ENCODE data around the gene C4orf50.

The C4orf50 gene

DNA sequence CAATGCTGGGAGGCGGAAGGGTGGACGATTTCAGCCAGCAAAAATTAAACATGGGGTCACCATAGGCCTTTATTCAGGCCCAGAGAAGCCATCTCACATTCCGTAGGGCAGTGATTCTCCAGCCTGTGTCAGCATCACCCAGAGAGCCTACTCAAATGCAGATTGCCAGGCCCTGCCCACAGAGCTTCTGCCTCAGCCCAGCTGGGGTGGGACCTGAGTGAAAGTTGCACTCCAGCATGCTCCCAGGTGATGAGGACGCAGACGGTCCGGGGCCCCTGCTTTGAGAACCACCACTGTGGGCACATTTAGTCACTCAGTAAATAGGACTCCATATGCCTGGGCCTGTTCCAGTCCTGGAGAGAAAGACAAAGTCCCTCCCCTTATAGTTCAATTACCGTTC lies 12.4 kb upstream of the C4orf50 start:
- no peak for DNase-seq (ENCODE audit: low read depth, low spot score)
- CTCF ChIA-PET, result no interaction called here
- TF ChIP-seq, protein P1, sequence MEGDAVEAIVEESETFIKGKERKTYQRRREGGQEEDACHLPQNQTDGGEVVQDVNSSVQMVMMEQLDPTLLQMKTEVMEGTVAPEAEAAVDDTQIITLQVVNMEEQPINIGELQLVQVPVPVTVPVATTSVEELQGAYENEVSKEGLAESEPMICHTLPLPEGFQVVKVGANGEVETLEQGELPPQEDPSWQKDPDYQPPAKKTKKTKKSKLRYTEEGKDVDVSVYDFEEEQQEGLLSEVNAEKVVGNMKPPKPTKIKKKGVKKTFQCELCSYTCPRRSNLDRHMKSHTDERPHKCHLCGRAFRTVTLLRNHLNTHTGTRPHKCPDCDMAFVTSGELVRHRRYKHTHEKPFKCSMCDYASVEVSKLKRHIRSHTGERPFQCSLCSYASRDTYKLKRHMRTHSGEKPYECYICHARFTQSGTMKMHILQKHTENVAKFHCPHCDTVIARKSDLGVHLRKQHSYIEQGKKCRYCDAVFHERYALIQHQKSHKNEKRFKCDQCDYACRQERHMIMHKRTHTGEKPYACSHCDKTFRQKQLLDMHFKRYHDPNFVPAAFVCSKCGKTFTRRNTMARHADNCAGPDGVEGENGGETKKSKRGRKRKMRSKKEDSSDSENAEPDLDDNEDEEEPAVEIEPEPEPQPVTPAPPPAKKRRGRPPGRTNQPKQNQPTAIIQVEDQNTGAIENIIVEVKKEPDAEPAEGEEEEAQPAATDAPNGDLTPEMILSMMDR (IDR thresholded peaks at IDR 0.05; ENCODE audit: insufficient read depth, low read length, missing control alignments), result no peak
- H3K4me3 ChIP-seq (ENCODE audit: low read depth, low read length), result no peak overlapping the region
- POLR2A ChIA-PET, result no interaction called here

DNA sequence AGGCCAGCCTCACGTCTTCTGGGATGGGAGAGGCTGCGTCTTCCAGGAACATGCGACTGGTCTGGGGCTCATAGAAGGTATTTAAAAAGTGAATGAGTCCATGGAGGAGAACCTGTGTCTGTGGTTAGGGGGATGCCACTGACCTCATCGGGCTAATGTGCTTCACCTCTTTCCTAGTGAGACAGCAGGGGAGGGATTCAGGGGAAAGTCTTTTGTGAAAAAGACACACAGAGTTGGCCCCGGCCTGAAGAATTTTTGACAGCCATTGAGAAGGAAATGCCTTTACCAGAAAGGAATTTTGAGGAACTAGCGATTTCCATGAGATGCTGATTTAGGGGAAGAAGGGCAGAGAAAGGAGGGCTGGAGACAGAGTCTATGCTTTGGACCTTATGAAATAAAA lies 11.0 kb upstream of the C4orf50 start:
- TF ChIP-seq, protein P1 (IDR thresholded peaks at IDR 0.05; ENCODE audit: insufficient read depth, low read length, missing control alignments), result no peak
- POLR2A ChIA-PET, result no interaction called here
- CTCF ChIA-PET, result interaction anchor here (1.0 kb wide), 1 partner anchor 9 kb away, joined by 3 read pairs; no protein-coding TSS in a partner anchor
- DNase-seq (ENCODE audit: low read depth, low spot score), result no peak
- H3K4me3 ChIP-seq (ENCODE audit: low read depth, low read length), result no peak overlapping the region

DNA sequence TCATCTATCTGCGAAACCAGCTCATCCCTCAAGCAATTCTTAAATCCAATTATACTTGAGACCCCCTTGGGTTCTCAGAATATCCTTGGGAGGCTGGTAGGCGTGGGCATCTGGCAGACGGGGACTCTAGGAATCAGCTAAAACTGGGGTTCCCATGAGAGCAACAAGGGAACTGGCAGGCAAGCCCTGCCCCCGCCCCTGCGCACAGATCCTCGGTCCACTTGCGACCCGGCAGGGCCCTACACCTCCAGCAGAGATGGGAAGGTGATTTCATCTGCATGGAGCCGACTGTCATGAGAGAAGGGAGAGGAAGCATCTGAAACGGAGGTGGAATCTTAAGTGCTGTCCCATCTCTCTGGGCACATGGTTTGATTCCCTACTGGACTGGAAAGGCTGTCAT lies 9.9 kb upstream of the C4orf50 start:
- POLR2A ChIA-PET, result no interaction called here
- no peak overlapping the region for H3K4me3 ChIP-seq (ENCODE audit: low read depth, low read length)
- CTCF ChIA-PET, result interaction anchor here (1.5 kb wide), 1 partner anchor 10 kb away, joined by 3 read pairs; the partner anchor contains the start of gene C4orf50
- TF ChIP-seq, protein P1 (IDR thresholded peaks at IDR 0.05; ENCODE audit: insufficient read depth, low read length, missing control alignments), result no peak
- DNase-seq (ENCODE audit: low read depth, low spot score), result no peak

DNA sequence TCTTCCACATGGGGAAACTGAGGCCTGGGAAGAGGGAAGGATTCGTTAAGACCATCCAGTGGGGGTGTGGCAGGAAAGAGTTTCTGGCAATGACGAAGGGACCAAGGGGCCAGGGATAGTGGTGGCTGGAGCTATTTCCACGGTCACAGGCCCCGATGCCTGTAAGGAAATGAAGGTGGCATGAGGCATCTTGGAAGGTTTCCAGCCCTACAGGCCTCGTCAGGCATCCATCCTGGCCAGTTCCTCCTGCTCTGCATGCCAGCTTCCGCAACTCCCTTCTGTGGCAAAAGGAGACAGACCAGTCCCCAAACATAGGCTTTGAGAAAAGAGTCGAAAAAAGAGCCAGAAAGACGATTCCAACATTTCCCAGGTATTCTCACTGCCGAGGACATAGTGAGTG lies 9.2 kb upstream of the C4orf50 start:
- H3K4me3 ChIP-seq (ENCODE audit: low read depth, low read length), result no peak overlapping the region
- POLR2A ChIA-PET, result no interaction called here
- TF ChIP-seq, protein P1 (IDR thresholded peaks at IDR 0.05; ENCODE audit: insufficient read depth, low read length, missing control alignments), result no peak
- CTCF ChIA-PET, result interaction anchor here (1.5 kb wide), 1 partner anchor 9 kb away, joined by 3 read pairs; the partner anchor contains the start of gene C4orf50
- DNase-seq (ENCODE audit: low read depth, low spot score), result no peak

DNA sequence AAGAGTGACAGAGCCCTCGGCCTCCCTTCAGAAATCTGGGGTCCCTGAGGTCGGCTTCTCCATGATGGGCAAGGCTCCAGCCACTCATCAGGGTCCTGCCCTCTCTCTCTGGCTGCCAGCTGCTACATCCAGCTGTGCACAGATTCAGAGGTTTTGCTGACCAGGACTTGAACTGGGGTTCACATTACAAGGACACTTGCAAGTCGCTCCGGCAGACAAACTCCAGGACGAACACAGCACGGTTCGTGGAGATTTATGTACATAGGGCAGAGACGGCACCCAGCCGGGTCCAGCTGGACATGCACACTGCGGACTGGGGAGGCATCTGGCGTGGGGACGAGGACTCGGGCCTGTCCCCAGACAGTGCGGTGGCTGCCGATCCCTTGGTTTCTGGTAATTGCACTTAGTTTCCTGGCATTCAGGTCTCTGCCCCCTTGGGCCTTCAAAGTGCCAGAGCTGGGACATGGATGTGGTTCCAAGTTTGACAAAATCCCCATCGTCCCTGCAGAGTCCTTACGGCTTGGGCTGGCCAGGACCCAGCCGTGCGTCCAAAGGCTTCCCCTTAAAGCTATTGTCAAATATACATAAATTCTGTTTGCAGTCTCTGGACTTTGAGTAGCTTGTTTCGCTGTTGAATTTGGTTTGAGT lies 6.2 kb upstream of the C4orf50 start:
- TF ChIP-seq, protein P1 (IDR thresholded peaks at IDR 0.05; ENCODE audit: insufficient read depth, low read length, missing control alignments), result no peak
- no peak for DNase-seq (ENCODE audit: low read depth, low spot score)
- H3K4me3 ChIP-seq (ENCODE audit: low read depth, low read length), result no peak overlapping the region
- POLR2A ChIA-PET, result no interaction called here
- CTCF ChIA-PET, result interaction anchor here (1.7 kb wide), 1 partner anchor 26 kb away, joined by 4 read pairs; no protein-coding TSS in a partner anchor

DNA sequence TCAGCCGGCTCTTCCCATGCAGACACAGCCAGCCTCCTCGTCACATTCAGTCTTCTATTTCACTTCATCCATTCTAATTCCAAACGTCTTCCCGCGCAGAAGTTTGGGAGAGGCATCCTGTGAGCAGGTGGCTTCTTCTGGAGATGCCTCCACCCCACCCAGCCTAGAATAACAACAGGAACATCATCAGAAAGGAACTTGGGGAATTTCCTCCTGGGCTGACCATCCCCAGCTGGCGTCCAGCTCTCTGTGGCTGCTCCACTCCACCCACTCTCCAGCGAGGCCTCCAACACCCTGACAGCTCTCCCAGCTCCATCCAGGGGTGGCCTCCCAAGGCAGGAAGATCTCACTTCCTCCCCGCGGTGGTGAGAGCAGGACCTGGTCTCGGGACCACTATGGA lies 5.5 kb upstream of the C4orf50 start:
- CTCF ChIA-PET, result interaction anchor here (1.7 kb wide), 1 partner anchor 25 kb away, joined by 4 read pairs; no protein-coding TSS in a partner anchor

More for the DNA sequence above, 5.5 kb upstream of the C4orf50 start:
- TF ChIP-seq, protein P1 (IDR thresholded peaks at IDR 0.05; ENCODE audit: insufficient read depth, low read length, missing control alignments), result no peak
- H3K4me3 ChIP-seq (ENCODE audit: low read depth, low read length), result no peak overlapping the region
- DNase-seq (ENCODE audit: low read depth, low spot score), result no peak
- POLR2A ChIA-PET, result no interaction called here

Data from AG04449 (cell line).